Adrenal gland (tissue), 5 donors: ENCODE measurements around the gene MPPED1.

ENCODE experiments used
- POLR2A ChIP-seq, 2 donors: fragments of 450-650 bp; IDR thresholded peaks; one replicate each; pipeline ENCODE4 v1.6.1; 2017; ENCODE audit warnings: antibody characterized with exemption in 2 of 2, mild to moderate bottlenecking in 2 of 2, moderate library complexity in 1 of 2
- TF ChIP-seq, protein P1 (sequence below), 6 experiments: fragments of 450-650 bp in 4 of 6; fragments of 200-600 bp in 2 of 6; sonication (generic) in 1 of 6; IDR thresholded peaks; 1 replicate in 5 of 6; 2 replicates in 1 of 6; pipeline versions ENCODE4 v1.5.1 to v1.8.0; 2016 to 2021; ENCODE audit warnings: antibody characterized with exemption in 6 of 6, mild to moderate bottlenecking in 2 of 6, moderate library complexity in 1 of 6
- donor health status: DM: no; HTN: no; CAD: no.

DNA sequence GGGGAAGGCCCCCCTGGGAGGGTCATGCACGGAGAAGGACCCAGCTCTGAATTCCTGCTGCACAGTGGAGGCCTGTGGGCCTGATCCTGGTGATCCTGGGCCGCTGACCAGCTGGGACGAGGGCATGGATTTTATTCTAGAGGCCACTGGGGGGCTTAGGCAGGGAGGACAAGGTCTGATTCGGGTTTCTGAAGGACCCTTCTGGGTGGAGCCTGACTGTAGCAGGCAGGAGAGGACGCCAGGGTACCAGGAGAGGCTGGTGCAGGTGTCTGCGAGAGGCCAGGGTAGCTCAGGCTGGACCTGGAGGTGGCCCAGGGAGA, 31.3 kb downstream of the MPPED1 start:
- no peak for TF ChIP-seq POLR2A (IDR thresholded peaks at IDR 0.05)
- TF ChIP-seq, protein P1, sequence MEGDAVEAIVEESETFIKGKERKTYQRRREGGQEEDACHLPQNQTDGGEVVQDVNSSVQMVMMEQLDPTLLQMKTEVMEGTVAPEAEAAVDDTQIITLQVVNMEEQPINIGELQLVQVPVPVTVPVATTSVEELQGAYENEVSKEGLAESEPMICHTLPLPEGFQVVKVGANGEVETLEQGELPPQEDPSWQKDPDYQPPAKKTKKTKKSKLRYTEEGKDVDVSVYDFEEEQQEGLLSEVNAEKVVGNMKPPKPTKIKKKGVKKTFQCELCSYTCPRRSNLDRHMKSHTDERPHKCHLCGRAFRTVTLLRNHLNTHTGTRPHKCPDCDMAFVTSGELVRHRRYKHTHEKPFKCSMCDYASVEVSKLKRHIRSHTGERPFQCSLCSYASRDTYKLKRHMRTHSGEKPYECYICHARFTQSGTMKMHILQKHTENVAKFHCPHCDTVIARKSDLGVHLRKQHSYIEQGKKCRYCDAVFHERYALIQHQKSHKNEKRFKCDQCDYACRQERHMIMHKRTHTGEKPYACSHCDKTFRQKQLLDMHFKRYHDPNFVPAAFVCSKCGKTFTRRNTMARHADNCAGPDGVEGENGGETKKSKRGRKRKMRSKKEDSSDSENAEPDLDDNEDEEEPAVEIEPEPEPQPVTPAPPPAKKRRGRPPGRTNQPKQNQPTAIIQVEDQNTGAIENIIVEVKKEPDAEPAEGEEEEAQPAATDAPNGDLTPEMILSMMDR (IDR thresholded peaks at IDR 0.05), result no peak
